HEK293 (cell line): Measurements from ENCODE around the gene ARPC4.

Experiments
- CTCF ChIA-PET: fragments of 350-600 bp; formaldehyde crosslinking; extraction: SDS; loops from one replicate; lab custom pipeline; 2021; ENCODE audit warnings: antibody characterized with exemption; lab: Yijun Ruan, JAX
- POLR2A ChIA-PET: fragments of 300-600 bp; formaldehyde crosslinking; extraction: SDS; loops from one replicate; lab custom pipeline; 2020; ENCODE audit warnings: antibody characterized with exemption, inconsistent platforms; lab: Yijun Ruan, JAX
- H3K27ac ChIP-seq: fragments of 200-500 bp; sonication (Bioruptor generic); 2 replicates; pipeline ENCODE4 v1.5.1; 2014; ENCODE audit warnings: low read depth, low read length, control low read depth, inconsistent platforms; ENCODE audit errors: extremely low read depth
- H3K36me3 ChIP-seq, 2 experiments: fragments of 200-500 bp in 1 of 2; sonication (Bioruptor generic) in 1 of 2; 1 replicate in 1 of 2; 2 replicates in 1 of 2; pipeline ENCODE4 v1.5.1; 2014 to 2017; ENCODE audit warnings: inconsistent platforms in 2 of 2, low read length in 2 of 2; ENCODE audit not compliant: control insufficient read depth in 2 of 2, insufficient read depth in 1 of 2
- H3K4me1 ChIP-seq: fragments of 200-500 bp; sonication (Bioruptor generic); 2 replicates; pipeline ENCODE4 v1.5.1; 2014; ENCODE audit warnings: mild to moderate bottlenecking, low read length, inconsistent platforms; ENCODE audit not compliant: control insufficient read depth, insufficient read depth
- H3K4me3 ChIP-seq: 2 replicates; pipeline ENCODE4 v1.5.1; 2011; ENCODE audit warnings: low read depth, mild to moderate bottlenecking, control low read depth, low read length, moderate library complexity
- H3K9me3 ChIP-seq: fragments of 200-500 bp; sonication (Bioruptor generic); 2 replicates; pipeline ENCODE4 v1.5.1; 2014; ENCODE audit warnings: low read depth, low read length, inconsistent platforms; ENCODE audit not compliant: control insufficient read depth, insufficient read depth
- IKZF3 ChIP-seq: fragments of 450-650 bp; IDR thresholded peaks from 2 replicates; pipeline ENCODE4 v1.5.0; 2018; ENCODE audit warnings: missing biosample characterization, mild to moderate bottlenecking, missing genetic modification characterization, moderate library complexity
- REPIN1 ChIP-seq: fragments of 450-650 bp; formaldehyde crosslinking; IDR thresholded peaks from 2 replicates; pipeline ENCODE4 v1.5.1; 2017; ENCODE audit warnings: missing biosample characterization, missing genetic modification characterization, low read depth
- ZFP69B ChIP-seq: fragments of 450-650 bp; formaldehyde crosslinking; IDR thresholded peaks from 2 replicates; pipeline ENCODE4 v1.5.1; 2016; ENCODE audit warnings: missing biosample characterization, missing genetic modification characterization
- ZNF133 ChIP-seq: fragments of 450-650 bp; formaldehyde crosslinking; IDR thresholded peaks from 2 replicates; pipeline ENCODE4 v1.5.1; 2016; ENCODE audit warnings: missing biosample characterization, missing genetic modification characterization
- ZNF175 ChIP-seq: fragments of 450-650 bp; formaldehyde crosslinking; IDR thresholded peaks from 2 replicates; pipeline ENCODE4 v1.5.1; 2016; ENCODE audit warnings: missing biosample characterization, missing genetic modification characterization
- ZNF18 ChIP-seq: fragments of 450-650 bp; formaldehyde crosslinking; IDR thresholded peaks from 2 replicates; pipeline ENCODE4 v1.5.1; 2016; ENCODE audit warnings: missing biosample characterization, missing genetic modification characterization
- ZNF26 ChIP-seq: fragments of 450-650 bp; formaldehyde crosslinking; IDR thresholded peaks from 2 replicates; pipeline ENCODE4 v1.5.1; 2016; ENCODE audit warnings: missing biosample characterization, missing genetic modification characterization
- ZNF350 ChIP-seq: fragments of 450-650 bp; formaldehyde crosslinking; IDR thresholded peaks from 2 replicates; pipeline ENCODE4 v1.5.0; 2017; ENCODE audit warnings: missing biosample characterization, mild to moderate bottlenecking, missing genetic modification characterization
- ZNF394 ChIP-seq: fragments of 450-650 bp; formaldehyde crosslinking; IDR thresholded peaks from 2 replicates; pipeline ENCODE4 v1.5.1; 2016; ENCODE audit warnings: missing biosample characterization, missing genetic modification characterization, mild to moderate bottlenecking, moderate library complexity, borderline replicate concordance
- ZNF426 ChIP-seq: fragments of 450-650 bp; formaldehyde crosslinking; IDR thresholded peaks from 2 replicates; pipeline ENCODE4 v1.5.1; 2017; ENCODE audit warnings: missing biosample characterization, missing genetic modification characterization, mild to moderate bottlenecking, inconsistent platforms, moderate library complexity
- ZNF449 ChIP-seq: fragments of 450-650 bp; formaldehyde crosslinking; IDR thresholded peaks from 2 replicates; pipeline ENCODE4 v1.5.1; 2017; ENCODE audit warnings: missing biosample characterization, mild to moderate bottlenecking, missing genetic modification characterization, moderate library complexity
- ZNF518A ChIP-seq: fragments of 450-650 bp; formaldehyde crosslinking; conservative IDR thresholded peaks from 2 replicates; pipeline ENCODE4 v1.5.1; 2016; ENCODE audit warnings: low read depth, missing biosample characterization, missing genetic modification characterization
- ZNF549 ChIP-seq: fragments of 450-650 bp; IDR thresholded peaks from 2 replicates; pipeline ENCODE4 v1.5.1; 2018; ENCODE audit warnings: missing biosample characterization, missing genetic modification characterization, mild to moderate bottlenecking, inconsistent platforms, moderate library complexity
- ZNF621 ChIP-seq: fragments of 450-650 bp; formaldehyde crosslinking; IDR thresholded peaks from 2 replicates; pipeline ENCODE4 v1.5.1; 2017; ENCODE audit warnings: missing biosample characterization, missing genetic modification characterization
- ZNF624 ChIP-seq: fragments of 450-650 bp; formaldehyde crosslinking; IDR thresholded peaks from 2 replicates; pipeline ENCODE4 v1.5.1; 2017; ENCODE audit warnings: missing biosample characterization, missing genetic modification characterization
- ZNF658 ChIP-seq: fragments of 450-650 bp; formaldehyde crosslinking; IDR thresholded peaks from 2 replicates; pipeline ENCODE4; 2016; ENCODE audit warnings: missing biosample characterization, missing genetic modification characterization
- ZNF704 ChIP-seq: fragments of 450-650 bp; formaldehyde crosslinking; IDR thresholded peaks from 2 replicates; pipeline ENCODE4 v1.5.1; 2016; ENCODE audit warnings: missing biosample characterization, missing genetic modification characterization
- TF ChIP-seq, protein P1 (sequence below): fragments of 450-650 bp; formaldehyde crosslinking; IDR thresholded peaks from 2 replicates; pipeline ENCODE4 v1.5.1; 2016; ENCODE audit warnings: missing biosample characterization, missing genetic modification characterization

The ARPC4 gene

DNA sequence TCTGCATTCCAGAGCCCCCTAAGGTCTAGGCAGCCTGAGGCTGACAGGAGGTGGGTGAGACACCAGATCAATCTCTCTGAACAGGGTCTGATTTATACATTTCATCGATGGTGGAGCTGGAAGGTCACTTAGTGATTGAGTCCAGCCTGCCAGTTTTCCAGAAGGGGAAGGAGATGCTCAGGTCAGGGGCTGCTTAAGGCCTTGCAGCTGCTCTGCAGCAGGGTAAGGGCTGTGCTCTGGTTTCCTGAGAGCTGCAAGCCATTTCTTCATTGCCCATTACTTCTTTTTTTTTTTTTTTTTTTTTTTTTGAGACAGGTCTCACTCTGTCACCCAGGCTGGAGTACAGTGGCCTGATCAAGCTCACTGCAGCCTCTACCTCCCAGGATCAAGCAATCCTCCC lies 11.3 kb upstream of the ARPC4 start:
- ChIA-PET POLR2A (interaction anchor here (1.4 to 2.0 kb wide), 4 partner anchors 11 to 15 kb away, joined by 3 to 8 read pairs (median 6); partner anchors contain the start of genes ARPC4 and CAMK1), CTCF (interaction anchor here (1.2 to 2.0 kb wide), 2 partner anchors 9 to 149 kb away, joined by 3 to 4 read pairs; no protein-coding TSS in a partner anchor)
- peaks cover 13 to 67% of the 10 kb centered on the region in 2 experiments; a peak in 2 of 3 replicates for H3K36me3 ChIP-seq
- no peaks in the 10 kb centered on the region for H3K9me3 ChIP-seq
- H3K4me1 ChIP-seq, result no peaks in the 10 kb centered on the region
- H3K27ac ChIP-seq, result no peak overlapping the region
- TF ChIP-seq ZNF26 (no peak), ZNF133 (no peak), ZNF658 (tag by site-specific recombination) (no peak), ZNF18 (no peak), ZNF549 (no peak), ZNF394 (tag by site-specific recombination) (no peak), ZNF624 (tag by site-specific recombination) (no peak), ZNF350 (no peak), ZNF449 (no peak), ZFP69B (tag by site-specific recombination) (no peak), ZNF518A (tag by site-specific recombination) (no peak), ZNF175 (tag by site-specific recombination) (no peak), REPIN1 (no peak), ZNF426 (tag by site-specific recombination) (no peak), ZNF704 (tag by site-specific recombination) (no peak), IKZF3 (tag by site-specific recombination) (no peak), ZNF621 (no peak)
- TF ChIP-seq, protein P1, sequence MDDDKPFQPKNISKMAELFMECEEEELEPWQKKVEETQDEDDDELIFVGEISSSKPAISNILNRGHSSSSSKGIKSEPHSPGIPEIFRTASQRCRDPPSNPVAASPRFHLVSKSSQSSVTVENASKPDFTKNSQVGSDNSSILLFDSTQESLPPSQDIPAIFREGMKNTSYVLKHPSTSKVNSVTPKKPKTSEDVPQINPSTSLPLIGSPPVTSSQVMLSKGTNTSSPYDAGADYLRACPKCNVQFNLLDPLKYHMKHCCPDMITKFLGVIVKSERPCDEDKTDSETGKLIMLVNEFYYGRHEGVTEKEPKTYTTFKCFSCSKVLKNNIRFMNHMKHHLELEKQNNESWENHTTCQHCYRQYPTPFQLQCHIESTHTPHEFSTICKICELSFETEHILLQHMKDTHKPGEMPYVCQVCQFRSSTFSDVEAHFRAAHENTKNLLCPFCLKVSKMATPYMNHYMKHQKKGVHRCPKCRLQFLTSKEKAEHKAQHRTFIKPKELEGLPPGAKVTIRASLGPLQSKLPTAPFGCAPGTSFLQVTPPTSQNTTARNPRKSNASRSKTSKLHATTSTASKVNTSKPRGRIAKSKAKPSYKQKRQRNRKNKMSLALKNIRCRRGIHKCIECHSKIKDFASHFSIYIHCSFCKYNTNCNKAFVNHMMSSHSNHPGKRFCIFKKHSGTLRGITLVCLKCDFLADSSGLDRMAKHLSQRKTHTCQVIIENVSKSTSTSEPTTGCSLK (tag by site-specific recombination), result no peak
- H3K4me3 ChIP-seq, result no peak overlapping the region
